ENCODE measurements around the gene NHEJ1. TPM values are rescaled to one million over a fixed set of nuclear protein-coding genes. Genes with fewer than 3 reads are reported as not detected.

Gene NHEJ1
- total and polyA plus RNA-seq, 2 of the 13 experiments (the other 11 are each of a cell fraction or from before 2014, with no cell fraction given), result 30.0 to 30.7 TPM

DNA sequence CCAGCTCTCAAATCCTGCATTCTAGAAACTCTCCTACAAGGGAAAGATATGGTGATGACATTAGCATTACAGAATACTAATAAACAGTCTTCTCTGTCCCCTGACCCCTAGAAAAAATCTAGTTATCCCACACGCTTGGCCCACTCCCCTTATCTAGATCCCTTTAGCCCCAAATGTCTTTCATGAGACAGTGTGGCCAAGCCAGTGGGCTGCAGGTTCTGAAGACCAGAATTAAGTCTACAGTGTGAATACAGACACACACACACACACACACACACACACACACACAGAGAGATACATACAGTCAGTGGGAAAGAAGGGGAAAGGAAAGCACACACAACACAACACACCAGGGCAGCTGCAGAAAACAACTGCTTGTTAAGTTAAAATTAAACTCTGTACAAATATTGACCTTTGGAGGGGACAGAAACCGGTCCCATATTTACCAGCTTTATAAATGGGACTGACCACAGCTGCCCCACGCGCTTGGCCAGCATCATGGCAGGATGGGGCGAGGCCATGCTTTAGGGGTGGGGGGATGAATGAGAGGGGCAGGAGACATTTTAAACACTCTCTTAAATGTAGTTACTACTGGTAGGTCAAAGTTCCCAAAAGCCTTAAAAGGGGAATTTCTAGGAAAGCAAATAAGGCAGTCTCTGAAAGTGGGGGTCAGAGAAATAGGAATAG, 49.1 kb downstream of the NHEJ1 start (continued):
- TF ChIP-seq IKZF4 (CRISPR knock-in tag; IDR thresholded peaks at IDR 0.05; ENCODE audit: borderline replicate concordance, low read depth, not compliant biosample characterization) (no peak), ZNF326 (CRISPR knock-in tag; IDR thresholded peaks at IDR 0.05; ENCODE audit: borderline replicate concordance) (no peak), SRY (CRISPR knock-in tag; IDR thresholded peaks at IDR 0.05) (no peak; the same call in 1 of the 2 replicates), HIVEP1 (CRISPR knock-in tag; IDR thresholded peaks at IDR 0.05) (no peak), HMG20B (CRISPR knock-in tag; conservative IDR thresholded peaks at IDR 0.05) (0 out of 2 replicates have a peak, but pooled peaks have one; percentile 18), ZFP36L1 (CRISPR knock-in tag; IDR thresholded peaks at IDR 0.05) (peak; percentile 94; the same call in 1 of the 2 replicates), KDM6A (CRISPR knock-in tag; IDR thresholded peaks at IDR 0.05; ENCODE audit: low read depth) (peak; percentile 88), KDM3A (CRISPR knock-in tag; IDR thresholded peaks at IDR 0.05; ENCODE audit: low read depth) (no peak; the same call in 1 of the 2 replicates), ZNF878 (CRISPR knock-in tag; IDR thresholded peaks at IDR 0.05) (peak; percentile 92), ZFP37 (CRISPR knock-in tag; IDR thresholded peaks at IDR 0.05; ENCODE audit: borderline replicate concordance) (no peak; the same call in 1 of the 2 replicates), SALL2 (CRISPR knock-in tag; IDR thresholded peaks at IDR 0.05) (no peak; the same call in none of the 2 replicates)
- TF ChIP-seq, protein P1, sequence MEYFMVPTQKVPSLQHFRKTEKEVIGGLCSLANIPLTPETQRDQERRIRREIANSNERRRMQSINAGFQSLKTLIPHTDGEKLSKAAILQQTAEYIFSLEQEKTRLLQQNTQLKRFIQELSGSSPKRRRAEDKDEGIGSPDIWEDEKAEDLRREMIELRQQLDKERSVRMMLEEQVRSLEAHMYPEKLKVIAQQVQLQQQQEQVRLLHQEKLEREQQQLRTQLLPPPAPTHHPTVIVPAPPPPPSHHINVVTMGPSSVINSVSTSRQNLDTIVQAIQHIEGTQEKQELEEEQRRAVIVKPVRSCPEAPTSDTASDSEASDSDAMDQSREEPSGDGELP (IDR thresholded peaks at IDR 0.05; ENCODE audit: borderline replicate concordance, low read depth), result peak; percentile 83
- TF ChIP-seq, protein P2, sequence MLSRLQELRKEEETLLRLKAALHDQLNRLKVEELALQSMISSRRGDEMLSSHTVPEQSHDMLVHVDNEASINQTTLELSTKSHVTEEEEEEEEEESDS (CRISPR knock-in tag; IDR thresholded peaks at IDR 0.05; ENCODE audit: borderline replicate concordance), result peak; percentile 91; the same call in 1 of the 2 replicates
- TF ChIP-seq, protein P3, sequence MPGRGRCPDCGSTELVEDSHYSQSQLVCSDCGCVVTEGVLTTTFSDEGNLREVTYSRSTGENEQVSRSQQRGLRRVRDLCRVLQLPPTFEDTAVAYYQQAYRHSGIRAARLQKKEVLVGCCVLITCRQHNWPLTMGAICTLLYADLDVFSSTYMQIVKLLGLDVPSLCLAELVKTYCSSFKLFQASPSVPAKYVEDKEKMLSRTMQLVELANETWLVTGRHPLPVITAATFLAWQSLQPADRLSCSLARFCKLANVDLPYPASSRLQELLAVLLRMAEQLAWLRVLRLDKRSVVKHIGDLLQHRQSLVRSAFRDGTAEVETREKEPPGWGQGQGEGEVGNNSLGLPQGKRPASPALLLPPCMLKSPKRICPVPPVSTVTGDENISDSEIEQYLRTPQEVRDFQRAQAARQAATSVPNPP (CRISPR knock-in tag; IDR thresholded peaks at IDR 0.05), result no peak
- TF ChIP-seq, protein P4, sequence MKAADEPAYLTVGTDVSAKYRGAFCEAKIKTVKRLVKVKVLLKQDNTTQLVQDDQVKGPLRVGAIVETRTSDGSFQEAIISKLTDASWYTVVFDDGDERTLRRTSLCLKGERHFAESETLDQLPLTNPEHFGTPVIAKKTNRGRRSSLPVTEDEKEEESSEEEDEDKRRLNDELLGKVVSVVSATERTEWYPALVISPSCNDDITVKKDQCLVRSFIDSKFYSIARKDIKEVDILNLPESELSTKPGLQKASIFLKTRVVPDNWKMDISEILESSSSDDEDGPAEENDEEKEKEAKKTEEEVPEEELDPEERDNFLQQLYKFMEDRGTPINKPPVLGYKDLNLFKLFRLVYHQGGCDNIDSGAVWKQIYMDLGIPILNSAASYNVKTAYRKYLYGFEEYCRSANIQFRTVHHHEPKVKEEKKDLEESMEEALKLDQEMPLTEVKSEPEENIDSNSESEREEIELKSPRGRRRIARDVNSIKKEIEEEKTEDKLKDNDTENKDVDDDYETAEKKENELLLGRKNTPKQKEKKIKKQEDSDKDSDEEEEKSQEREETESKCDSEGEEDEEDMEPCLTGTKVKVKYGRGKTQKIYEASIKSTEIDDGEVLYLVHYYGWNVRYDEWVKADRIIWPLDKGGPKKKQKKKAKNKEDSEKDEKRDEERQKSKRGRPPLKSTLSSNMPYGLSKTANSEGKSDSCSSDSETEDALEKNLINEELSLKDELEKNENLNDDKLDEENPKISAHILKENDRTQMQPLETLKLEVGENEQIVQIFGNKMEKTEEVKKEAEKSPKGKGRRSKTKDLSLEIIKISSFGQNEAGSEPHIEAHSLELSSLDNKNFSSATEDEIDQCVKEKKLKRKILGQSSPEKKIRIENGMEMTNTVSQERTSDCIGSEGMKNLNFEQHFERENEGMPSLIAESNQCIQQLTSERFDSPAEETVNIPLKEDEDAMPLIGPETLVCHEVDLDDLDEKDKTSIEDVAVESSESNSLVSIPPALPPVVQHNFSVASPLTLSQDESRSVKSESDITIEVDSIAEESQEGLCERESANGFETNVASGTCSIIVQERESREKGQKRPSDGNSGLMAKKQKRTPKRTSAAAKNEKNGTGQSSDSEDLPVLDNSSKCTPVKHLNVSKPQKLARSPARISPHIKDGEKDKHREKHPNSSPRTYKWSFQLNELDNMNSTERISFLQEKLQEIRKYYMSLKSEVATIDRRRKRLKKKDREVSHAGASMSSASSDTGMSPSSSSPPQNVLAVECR (CRISPR knock-in tag; IDR thresholded peaks at IDR 0.05; ENCODE audit: borderline replicate concordance), result peak; percentile 75; the same call in 1 of the 2 replicates
- TF ChIP-seq, protein P5, sequence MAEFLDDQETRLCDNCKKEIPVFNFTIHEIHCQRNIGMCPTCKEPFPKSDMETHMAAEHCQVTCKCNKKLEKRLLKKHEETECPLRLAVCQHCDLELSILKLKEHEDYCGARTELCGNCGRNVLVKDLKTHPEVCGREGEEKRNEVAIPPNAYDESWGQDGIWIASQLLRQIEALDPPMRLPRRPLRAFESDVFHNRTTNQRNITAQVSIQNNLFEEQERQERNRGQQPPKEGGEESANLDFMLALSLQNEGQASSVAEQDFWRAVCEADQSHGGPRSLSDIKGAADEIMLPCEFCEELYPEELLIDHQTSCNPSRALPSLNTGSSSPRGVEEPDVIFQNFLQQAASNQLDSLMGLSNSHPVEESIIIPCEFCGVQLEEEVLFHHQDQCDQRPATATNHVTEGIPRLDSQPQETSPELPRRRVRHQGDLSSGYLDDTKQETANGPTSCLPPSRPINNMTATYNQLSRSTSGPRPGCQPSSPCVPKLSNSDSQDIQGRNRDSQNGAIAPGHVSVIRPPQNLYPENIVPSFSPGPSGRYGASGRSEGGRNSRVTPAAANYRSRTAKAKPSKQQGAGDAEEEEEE (CRISPR knock-in tag; IDR thresholded peaks at IDR 0.05; ENCODE audit: borderline replicate concordance), result no peak; the same call in 1 of the 2 replicates
- TF ChIP-seq, protein P6, sequence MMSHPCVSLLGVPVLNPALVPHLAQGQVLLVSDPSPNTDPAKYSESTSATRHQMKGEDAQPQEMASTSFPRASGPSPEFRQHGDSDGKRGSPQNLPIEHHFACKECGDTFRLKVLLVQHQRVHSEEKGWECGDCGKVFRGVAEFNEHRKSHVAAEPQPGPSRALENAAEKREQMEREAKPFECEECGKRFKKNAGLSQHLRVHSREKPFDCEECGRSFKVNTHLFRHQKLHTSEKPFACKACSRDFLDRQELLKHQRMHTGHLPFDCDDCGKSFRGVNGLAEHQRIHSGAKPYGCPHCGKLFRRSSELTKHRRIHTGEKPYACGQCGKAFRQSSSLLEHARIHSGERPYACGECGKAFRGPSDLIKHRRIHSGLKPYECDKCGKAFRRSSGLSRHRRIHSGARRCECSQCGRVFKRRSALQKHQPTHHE (CRISPR knock-in tag; IDR thresholded peaks at IDR 0.05; ENCODE audit: borderline replicate concordance), result 0 out of 2 replicates have a peak, but pooled peaks have one; percentile 61

Measured in HepG2 (cell line).